NCI-H345 (cell line): ENCODE results near the gene ZNF106.

Experiments
- DNase-seq: peaks from one replicate; lab custom pipeline; 2025; lab: John Stamatoyannopoulos, UW

ZNF106 gene

GRCh38 chr15:42490671-42491538, at the start of gene ZNF106:
Gene ZNF106 (minus strand): TSS chr15:42491141. CDS start chr15:42472289, 18,852 bp downstream.
- DNase-seq: peak; percentile 86

- no peak for DNase-seq
Measured at GRCh38 chr15:42533246-42533645, 42.3 kb upstream of the ZNF106 start.

GRCh38 chr15:42528970-42529369, 38.0 kb upstream of the ZNF106 start:
- no peak for DNase-seq

GRCh38 chr15:42523331-42523730, 32.4 kb upstream of the ZNF106 start:
- peak; percentile 1 for DNase-seq

GRCh38 chr15:42511007-42511391, 20.1 kb upstream of the ZNF106 start:
- no peak for DNase-seq

GRCh38 chr15:42510258-42511006, 19.5 kb upstream of the ZNF106 start:
- DNase-seq: no peak

GRCh38 chr15:42508263-42508690, 17.3 kb upstream of the ZNF106 start:
- no peak for DNase-seq

GRCh38 chr15:42507514-42507913, 16.6 kb upstream of the ZNF106 start:
- DNase-seq: no peak

- no peak for DNase-seq
Measured at GRCh38 chr15:42504631-42505030, 13.7 kb upstream of the ZNF106 start.

- DNase-seq: no peak
Measured at GRCh38 chr15:42503825-42504224, 12.9 kb upstream of the ZNF106 start.

- DNase-seq: no peak
Measured at GRCh38 chr15:42502477-42502876, 11.5 kb upstream of the ZNF106 start.

GRCh38 chr15:42499858-42500609, 9.1 kb upstream of the ZNF106 start:
- DNase-seq: no peak

- DNase-seq: no peak
Measured at GRCh38 chr15:42498212-42499068, 7.5 kb upstream of the ZNF106 start.

- peak; percentile 83 for DNase-seq
Measured at GRCh38 chr15:42495361-42496212, 4.6 kb upstream of the ZNF106 start, which contains the start of gene SNAP23. Gene SNAP23 (plus strand): TSS chr15:42495634. CDS start chr15:42511847, 16,213 bp downstream.

GRCh38 chr15:42494998-42495360, 4.0 kb upstream of the ZNF106 start:
- peak; percentile 6 for DNase-seq

- DNase-seq: no peak
Measured at GRCh38 chr15:42493679-42494078, 2.7 kb upstream of the ZNF106 start.

- DNase-seq: no peak
Measured at GRCh38 chr15:42491539-42492225, 741 bp upstream of the ZNF106 start.

GRCh38 chr15:42490291-42490670, 660 bp downstream of the ZNF106 start:
- DNase-seq: no peak

- DNase-seq: no peak
Measured at GRCh38 chr15:42483677-42484076, 7.3 kb downstream of the ZNF106 start.

GRCh38 chr15:42482701-42483100, 8.2 kb downstream of the ZNF106 start:
- no peak for DNase-seq
